22Rv1 (cell line): ENCODE data around the gene ANKS1A.

ENCODE experiments used
- H3K27ac ChIP-seq: fragments of 450-650 bp; 2 replicates; pipeline ENCODE4 v1.5.1; 2017
- ZFX ChIP-seq: fragments of 450-650 bp; IDR thresholded peaks from 2 replicates; pipeline ENCODE4 v1.6.1; 2017; ENCODE audit warnings: antibody characterized with exemption, borderline replicate concordance
- TF ChIP-seq, protein P1 (sequence below): fragments of 450-650 bp; IDR thresholded peaks from 2 replicates; pipeline ENCODE4 v1.5.1; 2017; ENCODE audit warnings: mild to moderate bottlenecking

Gene ANKS1A

DNA sequence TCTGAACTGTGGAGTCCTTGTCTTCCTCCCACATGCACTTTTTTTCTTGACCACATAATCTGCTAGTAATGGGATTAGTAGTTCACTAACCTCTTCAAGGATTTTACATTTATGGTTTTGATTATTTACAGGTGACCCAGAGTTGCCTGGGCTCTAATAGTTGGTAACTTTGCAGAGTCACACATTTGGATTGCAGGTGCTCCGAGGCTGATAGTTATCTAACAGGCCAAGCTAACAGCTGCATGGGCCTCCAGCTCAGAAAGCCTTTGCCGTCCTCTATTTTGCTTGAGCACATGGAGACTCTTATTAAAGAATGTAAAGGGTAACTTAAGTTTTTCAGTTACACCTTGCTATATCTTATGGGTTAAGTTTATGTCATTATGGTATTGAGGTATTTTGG is 95.4 kb downstream of the ANKS1A start:
- TF ChIP-seq, protein P1, sequence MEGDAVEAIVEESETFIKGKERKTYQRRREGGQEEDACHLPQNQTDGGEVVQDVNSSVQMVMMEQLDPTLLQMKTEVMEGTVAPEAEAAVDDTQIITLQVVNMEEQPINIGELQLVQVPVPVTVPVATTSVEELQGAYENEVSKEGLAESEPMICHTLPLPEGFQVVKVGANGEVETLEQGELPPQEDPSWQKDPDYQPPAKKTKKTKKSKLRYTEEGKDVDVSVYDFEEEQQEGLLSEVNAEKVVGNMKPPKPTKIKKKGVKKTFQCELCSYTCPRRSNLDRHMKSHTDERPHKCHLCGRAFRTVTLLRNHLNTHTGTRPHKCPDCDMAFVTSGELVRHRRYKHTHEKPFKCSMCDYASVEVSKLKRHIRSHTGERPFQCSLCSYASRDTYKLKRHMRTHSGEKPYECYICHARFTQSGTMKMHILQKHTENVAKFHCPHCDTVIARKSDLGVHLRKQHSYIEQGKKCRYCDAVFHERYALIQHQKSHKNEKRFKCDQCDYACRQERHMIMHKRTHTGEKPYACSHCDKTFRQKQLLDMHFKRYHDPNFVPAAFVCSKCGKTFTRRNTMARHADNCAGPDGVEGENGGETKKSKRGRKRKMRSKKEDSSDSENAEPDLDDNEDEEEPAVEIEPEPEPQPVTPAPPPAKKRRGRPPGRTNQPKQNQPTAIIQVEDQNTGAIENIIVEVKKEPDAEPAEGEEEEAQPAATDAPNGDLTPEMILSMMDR = no peak
- no peak for TF ChIP-seq ZFX
- H3K27ac ChIP-seq = no peak overlapping the region

DNA sequence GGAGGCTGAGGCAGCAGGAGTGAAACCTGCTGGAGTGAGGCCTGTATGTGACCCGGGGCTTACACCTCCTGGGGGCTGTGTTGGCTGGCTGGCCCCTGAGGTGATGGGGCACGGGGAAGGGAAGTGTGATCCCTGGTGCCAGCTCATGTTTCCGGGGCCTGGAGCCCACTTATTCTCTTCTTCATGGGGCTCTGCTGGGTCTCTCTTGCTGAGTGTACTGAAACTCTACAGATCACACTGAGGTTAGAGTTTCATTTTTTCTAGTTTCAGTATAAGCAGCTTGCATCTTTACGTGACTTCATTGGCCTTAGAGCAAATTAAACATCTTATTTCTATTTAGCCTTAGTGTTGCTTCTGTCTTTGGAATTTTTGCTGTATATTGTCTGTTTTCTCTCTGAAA is 96.2 kb downstream of the ANKS1A start:
- H3K27ac ChIP-seq = no peak overlapping the region
- TF ChIP-seq ZFX = no peak
- TF ChIP-seq, protein P1 = no peak

DNA sequence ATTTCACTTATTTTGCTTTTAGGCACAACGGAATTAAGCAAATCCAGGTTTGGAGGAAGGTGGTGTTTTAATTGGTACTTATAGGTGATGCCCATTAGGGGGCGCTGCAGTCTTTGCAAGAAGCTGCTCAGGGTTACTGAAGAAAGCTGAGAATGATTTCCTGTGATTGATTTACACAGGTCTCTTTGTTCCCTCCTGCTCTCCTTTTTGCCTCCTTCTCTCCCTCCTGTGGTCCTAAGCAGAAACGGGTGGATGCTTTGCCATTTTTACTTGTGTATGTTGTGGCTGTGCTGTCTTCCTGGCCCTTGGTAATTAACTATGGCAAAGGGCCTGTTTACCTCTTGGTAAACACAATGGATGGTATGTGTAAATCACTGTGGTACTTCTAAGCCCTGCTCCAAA is 97.8 kb downstream of the ANKS1A start:
- H3K27ac ChIP-seq = no peak overlapping the region
- no peak for TF ChIP-seq ZFX
- TF ChIP-seq, protein P1 = peak; percentile 90

DNA sequence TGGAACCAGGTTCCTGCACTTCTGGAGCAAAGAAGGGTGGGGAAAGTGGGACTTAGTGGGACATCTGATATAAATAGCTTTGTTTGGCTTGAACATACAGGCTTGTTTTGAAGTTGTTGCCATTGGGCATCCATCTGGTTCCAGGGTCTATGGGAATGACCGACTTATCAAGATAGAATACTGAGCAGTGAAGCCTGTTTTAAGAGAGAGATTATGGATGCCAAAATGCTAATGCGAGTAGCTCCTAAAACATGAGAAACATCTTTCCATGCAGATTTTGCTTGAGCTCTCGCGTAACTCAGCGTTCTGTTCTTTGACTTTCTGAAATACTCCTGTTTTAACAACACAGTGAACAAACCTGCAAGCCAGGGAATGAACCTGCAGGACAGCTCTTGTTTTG is 98.5 kb downstream of the ANKS1A start:
- TF ChIP-seq, protein P1 = no peak
- no peak for TF ChIP-seq ZFX
- H3K27ac ChIP-seq = no peak overlapping the region

DNA sequence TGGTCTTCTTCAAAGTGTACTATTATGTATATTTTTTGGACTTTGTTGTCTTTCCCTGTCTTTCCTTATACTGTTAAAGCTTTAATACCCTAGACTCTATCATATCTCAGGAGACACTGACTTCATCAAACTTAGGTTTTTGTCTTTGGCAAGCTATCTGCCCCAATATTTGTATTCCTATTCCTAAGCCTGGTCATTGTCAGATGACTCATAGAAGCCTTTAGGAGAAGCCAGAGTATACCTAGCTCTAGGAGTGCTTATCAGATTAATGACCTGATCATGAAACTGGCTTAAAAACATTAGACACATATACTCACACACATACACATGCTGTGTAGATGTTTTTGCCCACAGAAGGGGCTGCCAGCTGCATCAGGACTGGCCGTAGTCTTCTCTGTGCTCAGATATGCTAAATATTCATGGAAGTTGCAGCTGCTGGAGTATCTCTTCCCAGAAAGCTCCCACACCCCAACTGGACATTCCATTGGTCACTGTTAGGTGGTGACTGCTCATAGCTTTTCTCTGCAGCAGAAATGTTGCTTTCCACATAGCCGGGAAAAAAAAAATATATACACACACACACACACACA is 102.0 kb downstream of the ANKS1A start:
- no peak for TF ChIP-seq ZFX
- TF ChIP-seq, protein P1 = no peak
- H3K27ac ChIP-seq = no peak overlapping the region

DNA sequence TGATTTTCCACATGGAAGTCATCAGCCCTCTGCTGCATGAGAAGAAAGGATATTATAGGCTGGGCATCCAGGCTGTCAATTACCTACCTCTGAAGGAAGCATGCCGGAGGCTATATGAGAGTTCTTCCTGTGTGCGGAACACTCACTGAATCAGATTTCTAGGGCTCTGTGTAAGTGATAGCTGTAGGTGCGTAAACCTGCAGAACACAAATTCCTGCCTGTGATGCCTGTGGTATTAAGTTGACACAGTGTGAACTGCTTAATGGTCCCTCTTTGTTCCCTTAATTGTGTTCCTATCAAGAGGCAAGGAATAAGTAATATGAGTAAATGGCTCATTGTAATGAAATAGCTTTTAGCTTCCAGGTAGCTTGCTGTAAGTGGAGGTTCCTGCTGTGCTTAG is 103.3 kb downstream of the ANKS1A start:
- H3K27ac ChIP-seq = no peak overlapping the region
- TF ChIP-seq, protein P1 = no peak
- no peak for TF ChIP-seq ZFX

DNA sequence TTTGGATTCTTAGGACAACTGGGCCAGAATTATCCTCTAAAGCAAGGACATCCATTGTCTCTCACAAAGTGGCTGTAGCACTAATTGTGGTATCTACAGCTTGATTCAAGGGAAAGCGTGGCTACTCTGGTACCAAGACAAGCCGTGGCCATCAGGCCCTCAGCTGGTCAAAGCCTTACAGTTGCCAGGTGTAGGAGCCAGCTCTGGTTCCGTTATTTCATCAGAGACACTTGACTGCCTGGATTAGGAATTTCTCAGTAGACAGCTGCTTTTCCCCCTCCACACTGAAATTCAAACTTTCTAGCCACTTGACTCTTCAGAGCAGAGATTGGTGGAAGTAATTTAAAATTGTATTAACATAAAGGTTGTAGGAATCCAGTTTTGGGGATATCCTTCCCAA is 104.2 kb downstream of the ANKS1A start:
- TF ChIP-seq, protein P1 = no peak
- TF ChIP-seq ZFX = no peak
- no peak overlapping the region for H3K27ac ChIP-seq
